Lung (tissue), 12 donors: Measurements from ENCODE around the gene MRM3. TPM values are rescaled to one million over a fixed set of nuclear protein-coding genes. Genes with fewer than 3 reads are reported as not detected.
"Not testable (repeated sequence)": the region's sequence is repeated elsewhere in the genome, so short reads cannot be mapped to it uniquely, and the experiment has no call there.

Experiments
- ATAC-seq: fragments of 200-7000 bp; cut with Tn5 transposase; one replicate; pipeline ENCODE4 v1.9.1; 2020; ENCODE audit warnings: moderate number of reproducible peaks; ENCODE audit not compliant: insufficient read depth, low FRiP score
- DNase-seq, 3 donors: peaks; one replicate each; pipeline ENCODE4 v3.0.0-alpha.2; 2013 to 2017
- H3K27ac ChIP-seq, 2 donors: one replicate each; pipeline ENCODE4 v1.5.1; 2013; ENCODE audit warnings: mild to moderate bottlenecking in 2 of 2, moderate library complexity in 2 of 2, control low read depth in 1 of 2, inconsistent platforms in 1 of 2, low read depth in 1 of 2, low read length in 1 of 2
- H3K27me3 ChIP-seq, 3 donors: one replicate each; pipeline ENCODE4 v1.5.1; 2013; ENCODE audit warnings: low read length in 2 of 3; ENCODE audit not compliant: control insufficient read depth in 3 of 3, insufficient read depth in 3 of 3
- H3K36me3 ChIP-seq, 4 donors: one replicate each; pipeline ENCODE4 v1.5.1; 2013; ENCODE audit warnings: low read length in 4 of 4, mild to moderate bottlenecking in 1 of 4, moderate library complexity in 1 of 4; ENCODE audit not compliant: control insufficient read depth in 4 of 4, insufficient read depth in 4 of 4
- H3K4me1 ChIP-seq, 5 donors: one replicate each; pipeline ENCODE4 v1.5.1; 2013; ENCODE audit warnings: low read length in 5 of 5, mild to moderate bottlenecking in 2 of 5, moderate library complexity in 1 of 5; ENCODE audit not compliant: control insufficient read depth in 5 of 5, insufficient read depth in 5 of 5
- H3K4me3 ChIP-seq: one replicate; pipeline ENCODE4 v1.5.1; 2013; ENCODE audit warnings: mild to moderate bottlenecking, control low read depth, moderate library complexity
- H3K9ac ChIP-seq, 2 donors: one replicate each; pipeline ENCODE4 v1.5.1; 2013; ENCODE audit warnings: low read length in 2 of 2, control low read depth in 1 of 2; ENCODE audit not compliant: insufficient read depth in 1 of 2
- H3K9me3 ChIP-seq, 4 donors: one replicate each; pipeline ENCODE4 v1.5.1; 2013; ENCODE audit warnings: low read length in 3 of 4, mild to moderate bottlenecking in 1 of 4, moderate library complexity in 1 of 4; ENCODE audit not compliant: control insufficient read depth in 4 of 4, insufficient read depth in 3 of 4
- WGBS, 2 donors: extraction: QIAGEN DNeasy Blood & Tissue Kit; methylation state at CpG; one replicate each; pipeline ENCODE4 v1.1.7; 2013; 5-methylcytosine and 5-hydroxymethylcytosine counted together
- polyA plus RNA-seq, 2 donors: library from polyadenylated mRNA; stranded (reverse); fragments of 200-250 nt; gene quantifications; one replicate each; pipeline ENCODE4 v1.2.1, GENCODE V29; 2013
- total RNA-seq, 2 donors: library from RNA; depleted of rRNA in 1 of 2; stranded (reverse); fragments of >200 nt in 1 of 2; gene quantifications; one replicate each; pipeline ENCODE4 v1.2.1, GENCODE V29; 2014 to 2021
- TF ChIP-seq, protein P1 (sequence below): IDR thresholded peaks from 2 replicates; pipeline ENCODE4 v1.5.1; 2012; ENCODE audit warnings: mild to moderate bottlenecking; ENCODE audit errors: control extremely low read depth, extremely low read depth
- donor health status: control.
- donor health status: control.
- donor health status: Bipolar disorder and iron deficiency.
- donor health status: healthy.
- donor health status: DM: yes; HTN: yes; CAD: no.

Gene MRM3
- total and polyA plus RNA-seq, 4 donors: 10.4 to 16.3 (median 13.1) TPM

GRCh38 chr17:802481-802880, 20.3 kb downstream of the MRM3 start:
- no peak overlapping the region for H3K27ac ChIP-seq
- WGBS, 2 donors: 95 to 97% methylated on average over 14 of the region's 14 CpGs
- H3K4me3 ChIP-seq: no peak overlapping the region
- no peaks in the 10 kb centered on the region for H3K9me3 ChIP-seq
- no peak for DNase-seq
- ATAC-seq: no peak
- TF ChIP-seq, protein P1, sequence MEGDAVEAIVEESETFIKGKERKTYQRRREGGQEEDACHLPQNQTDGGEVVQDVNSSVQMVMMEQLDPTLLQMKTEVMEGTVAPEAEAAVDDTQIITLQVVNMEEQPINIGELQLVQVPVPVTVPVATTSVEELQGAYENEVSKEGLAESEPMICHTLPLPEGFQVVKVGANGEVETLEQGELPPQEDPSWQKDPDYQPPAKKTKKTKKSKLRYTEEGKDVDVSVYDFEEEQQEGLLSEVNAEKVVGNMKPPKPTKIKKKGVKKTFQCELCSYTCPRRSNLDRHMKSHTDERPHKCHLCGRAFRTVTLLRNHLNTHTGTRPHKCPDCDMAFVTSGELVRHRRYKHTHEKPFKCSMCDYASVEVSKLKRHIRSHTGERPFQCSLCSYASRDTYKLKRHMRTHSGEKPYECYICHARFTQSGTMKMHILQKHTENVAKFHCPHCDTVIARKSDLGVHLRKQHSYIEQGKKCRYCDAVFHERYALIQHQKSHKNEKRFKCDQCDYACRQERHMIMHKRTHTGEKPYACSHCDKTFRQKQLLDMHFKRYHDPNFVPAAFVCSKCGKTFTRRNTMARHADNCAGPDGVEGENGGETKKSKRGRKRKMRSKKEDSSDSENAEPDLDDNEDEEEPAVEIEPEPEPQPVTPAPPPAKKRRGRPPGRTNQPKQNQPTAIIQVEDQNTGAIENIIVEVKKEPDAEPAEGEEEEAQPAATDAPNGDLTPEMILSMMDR: no peak
- no peaks in the 10 kb centered on the region for H3K27me3 ChIP-seq
- H3K36me3 ChIP-seq: peaks cover 0 to 31% (median 3%) of the 10 kb centered on the region in 4 donors
- H3K4me1 ChIP-seq: peaks cover 0 to 8% (median 0%) of the 10 kb centered on the region in 5 donors
- H3K9ac ChIP-seq: no peak overlapping the region

DNA sequence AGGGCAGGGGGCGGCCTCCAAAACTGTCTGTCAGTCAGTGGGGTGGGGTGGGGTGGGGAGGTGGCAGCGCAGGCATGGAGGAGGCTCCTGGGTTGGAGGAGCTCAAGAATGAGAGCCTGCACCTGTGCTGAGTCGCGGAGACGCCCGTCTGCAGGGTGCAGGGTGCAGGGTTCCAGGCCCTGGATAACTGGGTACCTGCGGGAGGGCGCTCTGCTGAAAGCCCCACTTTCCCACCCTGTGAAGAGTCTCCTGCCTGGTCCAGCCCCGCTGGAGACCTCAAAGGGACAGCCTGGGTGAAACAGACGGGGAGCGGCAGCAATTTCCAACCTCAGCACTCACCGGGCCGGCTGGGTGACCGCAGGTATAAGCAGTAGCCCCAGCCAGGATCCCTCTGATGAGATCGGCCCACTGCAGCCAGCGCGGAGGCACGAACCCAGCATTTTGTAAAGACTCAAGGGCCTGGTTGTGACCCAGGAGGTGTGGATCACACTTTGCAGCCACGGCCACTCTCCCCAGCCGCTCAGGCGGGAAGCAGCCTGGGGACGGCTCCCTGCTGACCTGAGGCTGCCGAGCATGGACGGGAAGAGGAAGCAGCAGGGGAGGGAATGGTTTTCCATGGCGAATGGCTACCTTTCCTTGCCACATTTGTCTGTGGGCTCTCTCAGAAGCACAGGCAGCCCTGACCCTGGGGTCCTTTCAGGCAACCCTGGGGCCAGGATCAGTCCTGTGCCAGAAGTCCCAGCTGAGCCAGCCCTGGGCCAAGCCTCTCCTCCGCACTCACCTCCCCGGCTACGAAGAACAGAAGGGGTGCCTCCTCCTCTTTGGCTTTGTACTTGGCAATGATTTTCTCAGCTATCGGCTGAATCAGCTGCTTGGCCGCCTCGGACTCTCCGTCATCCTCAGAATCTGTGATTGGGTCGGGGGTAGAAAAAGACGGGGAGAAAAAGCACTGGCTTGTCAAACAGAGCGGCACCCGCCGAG, 21.0 kb downstream of the MRM3 start:
- Histone ChIP-seq H3K4me3 (no peak overlapping the region), H3K9ac (no peak overlapping the region), H3K27me3 (no peaks in the 10 kb centered on the region), H3K36me3 (peaks cover 0 to 31% (median 3%) of the 10 kb centered on the region in 4 donors), H3K9me3 (no peaks in the 10 kb centered on the region), H3K27ac (no peak overlapping the region), H3K4me1 (peaks cover 0 to 8% (median 0%) of the 10 kb centered on the region in 5 donors)
- DNase-seq (no peak), ATAC-seq (no peak)
- WGBS, 2 donors: 89 to 91% methylated on average over 37 of the region's 37 CpGs
- TF ChIP-seq, protein P1: no peak

DNA sequence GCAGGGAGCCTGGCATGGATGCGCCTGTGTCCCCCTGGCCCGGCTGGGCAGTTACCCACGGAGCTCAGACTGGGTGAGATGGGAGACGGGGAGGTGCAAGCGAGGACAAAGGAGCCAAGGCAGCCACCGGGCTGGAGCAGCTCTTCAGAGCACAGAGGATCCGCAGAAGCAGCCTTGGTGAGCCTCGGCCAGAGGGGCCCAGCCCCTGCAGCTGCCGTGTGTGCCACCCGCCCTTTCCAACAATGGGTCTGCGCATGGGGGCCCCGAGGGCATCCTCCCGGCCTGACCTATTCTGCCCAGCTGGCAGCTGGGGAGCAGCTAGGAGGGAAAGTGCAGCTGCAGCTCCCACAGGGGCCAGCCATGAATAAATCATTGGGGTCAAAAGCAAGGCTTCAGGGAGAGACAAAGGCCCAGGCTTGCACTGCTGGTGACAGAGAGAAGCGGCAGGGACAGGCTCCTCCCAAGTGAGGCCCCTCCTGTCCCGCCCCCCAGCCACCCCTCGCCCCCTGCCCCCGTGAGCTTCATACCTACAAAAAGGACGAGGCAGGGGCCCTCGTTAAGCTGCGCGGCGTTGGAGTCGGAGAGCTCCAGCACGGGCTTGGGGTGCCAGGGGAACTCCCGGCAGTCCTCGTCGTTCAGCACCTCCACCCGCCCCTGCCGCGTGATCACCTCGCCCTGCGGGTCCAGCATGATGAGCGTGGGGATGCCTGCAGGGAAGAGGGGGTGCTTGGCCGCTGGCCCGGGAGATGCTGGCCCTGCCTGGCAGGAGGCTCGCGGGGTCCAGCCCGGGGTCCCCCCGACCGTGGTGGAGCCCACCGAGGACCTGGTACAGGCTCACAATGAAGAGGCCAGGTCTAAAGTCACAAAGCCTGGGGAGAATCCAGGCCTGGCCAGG, 22.6 kb downstream of the MRM3 start:
- Histone ChIP-seq H3K27ac (no peak overlapping the region), H3K9ac (no peak overlapping the region), H3K27me3 (no peaks in the 10 kb centered on the region), H3K4me3 (no peak overlapping the region), H3K36me3 (peaks cover 0 to 27% (median 3%) of the 10 kb centered on the region in 4 donors), H3K9me3 (no peaks in the 10 kb centered on the region), H3K4me1 (no peaks in the 10 kb centered on the region)
- 91 to 94% methylated on average over 41 of the region's 41 CpGs for WGBS, 2 donors
- DNase-seq (no peak), ATAC-seq (no peak)
- TF ChIP-seq, protein P1: no peak

- H3K9me3 ChIP-seq, ATAC-seq, H3K27me3 ChIP-seq, DNase-seq, H3K4me1 ChIP-seq, H3K27ac ChIP-seq, H3K4me3 ChIP-seq, H3K9ac ChIP-seq: not testable (repeated sequence)
- peaks cover 0 to 25% (median 1%) of the 10 kb centered on the region in 4 donors for H3K36me3 ChIP-seq
- 94 to 96% methylated on average over 21 to 23 of the region's 23 CpGs for WGBS, 2 donors
These were observed 23.7 kb downstream of the MRM3 start for GRCh38 chr17:805886-806285.
